Panc1 (cell line): ENCODE measurements around the gene DDX10. TPM values are rescaled to one million over a fixed set of nuclear protein-coding genes. Genes with fewer than 3 reads are reported as not detected.

Source experiments
- ATAC-seq: fragments of 200-7000 bp; cut with Tn5 transposase; 2 replicates; pipeline ENCODE4 v1.9.1; 2020; ENCODE audit warnings: mild to moderate bottlenecking, moderate library complexity
- BruUV-seq: library from RNA; stranded (reverse); fragments of 400-500 nt; replicated peaks from 2 replicates; lab custom pipeline; 2021; lab: Mats Ljungman, UMichigan
- CTCF ChIA-PET: fragments of 300-600 bp; sonication (Branson Sonifier 250); formaldehyde crosslinking; loops from one replicate; lab custom pipeline; 2022; ENCODE audit warnings: antibody characterized with exemption; lab: Charles Lee
- POLR2A ChIA-PET: fragments of 300-600 bp; sonication (Branson Sonifier 250); formaldehyde crosslinking; loops from one replicate; lab custom pipeline; 2022; ENCODE audit warnings: antibody characterized with exemption; lab: Charles Lee
- DNase-seq: peaks from one replicate; pipeline ENCODE4 v3.0.0-alpha.2; 2010; ENCODE audit warnings: low read depth, low spot score
- H3K27ac ChIP-seq: 2 replicates; pipeline ENCODE4 v1.5.1; 2011; ENCODE audit warnings: mild to moderate bottlenecking, low read length, inconsistent platforms
- H3K27me3 ChIP-seq: fragments of 200-500 bp; sonication (Bioruptor generic); 2 replicates; pipeline ENCODE4 v1.6.0; 2014; ENCODE audit warnings: low read length, inconsistent platforms; ENCODE audit not compliant: control insufficient read depth, insufficient read depth
- H3K36me3 ChIP-seq: fragments of 200-500 bp; sonication (Bioruptor generic); 2 replicates; pipeline ENCODE4 v1.5.1; 2014; ENCODE audit warnings: inconsistent platforms, mild to moderate bottlenecking, low read length, moderate library complexity; ENCODE audit not compliant: control insufficient read depth, insufficient read depth
- H3K4me1 ChIP-seq: 2 replicates; pipeline ENCODE4 v1.5.1; 2011; ENCODE audit warnings: inconsistent platforms, mild to moderate bottlenecking, low read length, moderate library complexity; ENCODE audit not compliant: control insufficient read depth, insufficient read depth
- H3K4me3 ChIP-seq, 2 experiments: 2 replicates each; pipeline ENCODE4 v1.5.1; 2011 to 2012; ENCODE audit warnings: low read depth in 2 of 2, low read length in 2 of 2, mild to moderate bottlenecking in 2 of 2, inconsistent platforms in 1 of 2, moderate library complexity in 1 of 2
- H3K9me3 ChIP-seq: fragments of 200-500 bp; sonication (Bioruptor generic); 2 replicates; pipeline ENCODE4 v1.5.1; 2014; ENCODE audit warnings: low read depth, mild to moderate bottlenecking, inconsistent platforms, low read length, moderate library complexity; ENCODE audit not compliant: control insufficient read depth, insufficient read depth
- POLR2AphosphoS5 ChIP-seq: IDR thresholded peaks from 2 replicates; pipeline ENCODE4 v1.6.1; 2012; ENCODE audit warnings: mild to moderate bottlenecking, low read depth, low read length, moderate library complexity
- REST ChIP-seq, 2 experiments: IDR thresholded peaks; 2 replicates each; pipeline ENCODE4 v1.6.1; 2011 to 2012; ENCODE audit warnings: low read depth in 2 of 2, control low read depth in 1 of 2, low read length in 1 of 2, mild to moderate bottlenecking in 1 of 2, moderate library complexity in 1 of 2; ENCODE audit not compliant: insufficient read depth in 1 of 2
- SIN3A ChIP-seq: IDR thresholded peaks from 2 replicates; pipeline ENCODE4 v1.6.1; 2012; ENCODE audit warnings: low read depth, mild to moderate bottlenecking, low read length, moderate library complexity, borderline replicate concordance; ENCODE audit not compliant: insufficient read depth
- TCF7L2 ChIP-seq: IDR thresholded peaks from 2 replicates; pipeline ENCODE4 v1.6.1; 2011; ENCODE audit warnings: mild to moderate bottlenecking, low read depth, low read length, inconsistent platforms
- in situ Hi-C: cut with HindIII; loops from 2 replicates; pipeline ENCODE4 v1.10.0; 2016; ENCODE audit warnings: low sequenced_read_pairs, low pct_unique_long_range_greater_than_20kb
- intact Hi-C: fragments of 100-400 bp; cut with micrococcal nuclease; formaldehyde crosslinking; loops from one replicate; pipeline ENCODE4 v1.10.0; 2022; ENCODE audit not compliant: unreplicated experiment
- total RNA-seq: library from RNA; stranded (reverse); gene quantifications from one replicate; pipeline ENCODE4 v1.2.1, GENCODE V29; 2021; ENCODE audit not compliant: unreplicated experiment
- TF ChIP-seq, protein P1 (sequence below): fragments of 450-650 bp; IDR thresholded peaks from 2 replicates; pipeline ENCODE4 v1.5.1; 2017; ENCODE audit warnings: mild to moderate bottlenecking

Gene DDX10
- total RNA-seq, 1 experiment from 2014 or later = 48.8 TPM

DNA sequence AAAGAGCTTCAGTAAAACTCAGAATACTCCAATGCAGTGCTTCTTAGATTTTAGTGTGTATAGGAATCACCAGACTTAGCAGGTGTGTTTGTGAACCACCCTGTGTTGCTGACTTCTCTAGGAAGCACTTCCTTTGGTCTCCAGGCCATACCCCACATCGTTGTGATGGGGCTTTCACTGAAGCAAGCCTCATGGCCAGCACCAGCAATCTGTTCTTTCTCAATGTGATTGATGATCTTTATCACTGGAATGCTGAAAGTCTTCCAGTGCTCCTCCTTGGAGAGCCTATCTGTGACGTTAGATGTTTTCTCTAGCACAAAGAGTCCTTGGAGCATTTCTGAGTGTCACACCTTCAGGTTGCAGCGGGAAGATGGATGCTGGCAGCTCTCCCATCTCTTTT is 280.5 kb downstream of the DDX10 start:
- intact Hi-C loops = no loop called here
- no TSS peak for BruUV-seq
- ATAC-seq (no peak), DNase-seq (no peak)
- in situ Hi-C loops = no loop called here
- no peaks in the 10 kb centered on the region for H3K4me1 ChIP-seq
- no peaks in the 10 kb centered on the region for H3K36me3 ChIP-seq
- no peaks in the 10 kb centered on the region for H3K27me3 ChIP-seq
- TF ChIP-seq TCF7L2 (no peak), SIN3A (no peak), POLR2AphosphoS5 (no peak), REST (IDR thresholded peaks at IDR 0.05; ENCODE audit: insufficient read depth in 1 of 2, low read depth in 2 of 2, low read length in 1 of 2) (no peak)
- TF ChIP-seq, protein P1, sequence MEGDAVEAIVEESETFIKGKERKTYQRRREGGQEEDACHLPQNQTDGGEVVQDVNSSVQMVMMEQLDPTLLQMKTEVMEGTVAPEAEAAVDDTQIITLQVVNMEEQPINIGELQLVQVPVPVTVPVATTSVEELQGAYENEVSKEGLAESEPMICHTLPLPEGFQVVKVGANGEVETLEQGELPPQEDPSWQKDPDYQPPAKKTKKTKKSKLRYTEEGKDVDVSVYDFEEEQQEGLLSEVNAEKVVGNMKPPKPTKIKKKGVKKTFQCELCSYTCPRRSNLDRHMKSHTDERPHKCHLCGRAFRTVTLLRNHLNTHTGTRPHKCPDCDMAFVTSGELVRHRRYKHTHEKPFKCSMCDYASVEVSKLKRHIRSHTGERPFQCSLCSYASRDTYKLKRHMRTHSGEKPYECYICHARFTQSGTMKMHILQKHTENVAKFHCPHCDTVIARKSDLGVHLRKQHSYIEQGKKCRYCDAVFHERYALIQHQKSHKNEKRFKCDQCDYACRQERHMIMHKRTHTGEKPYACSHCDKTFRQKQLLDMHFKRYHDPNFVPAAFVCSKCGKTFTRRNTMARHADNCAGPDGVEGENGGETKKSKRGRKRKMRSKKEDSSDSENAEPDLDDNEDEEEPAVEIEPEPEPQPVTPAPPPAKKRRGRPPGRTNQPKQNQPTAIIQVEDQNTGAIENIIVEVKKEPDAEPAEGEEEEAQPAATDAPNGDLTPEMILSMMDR = no peak
- H3K9me3 ChIP-seq = no peaks in the 10 kb centered on the region
- POLR2A ChIA-PET = no interaction called here
- H3K27ac ChIP-seq = no peak overlapping the region
- CTCF ChIA-PET = no interaction called here
- H3K4me3 ChIP-seq = no peak overlapping the region

GRCh38 chr11:108947654-108948570 is 283.0 kb downstream of the DDX10 start:
- Histone ChIP-seq H3K4me1 (no peaks in the 10 kb centered on the region), H3K4me3 (no peak overlapping the region), H3K9me3 (no peaks in the 10 kb centered on the region), H3K27me3 (no peaks in the 10 kb centered on the region), H3K27ac (no peak overlapping the region), H3K36me3 (no peaks in the 10 kb centered on the region)
- intact Hi-C loops = no loop called here
- TF ChIP-seq TCF7L2 (no peak), POLR2AphosphoS5 (no peak), SIN3A (no peak), REST (IDR thresholded peaks at IDR 0.05; ENCODE audit: insufficient read depth in 1 of 2, low read depth in 2 of 2, low read length in 1 of 2) (no peak)
- TF ChIP-seq, protein P1 = no peak
- ChIA-PET POLR2A (no interaction called here), CTCF (no interaction called here)
- in situ Hi-C loops = no loop called here
- no TSS peak for BruUV-seq
- no peak for ATAC-seq
- no peak for DNase-seq
